NOMO-1 treated with DMSO at 0.1 percent for 48 hours (cell line): ENCODE data around the gene TBRG4.

Source experiments
- DNase-seq: peaks from one replicate; lab custom pipeline; 2025; ENCODE audit not compliant: unreplicated experiment; lab: John Stamatoyannopoulos, UW

Gene TBRG4

DNA sequence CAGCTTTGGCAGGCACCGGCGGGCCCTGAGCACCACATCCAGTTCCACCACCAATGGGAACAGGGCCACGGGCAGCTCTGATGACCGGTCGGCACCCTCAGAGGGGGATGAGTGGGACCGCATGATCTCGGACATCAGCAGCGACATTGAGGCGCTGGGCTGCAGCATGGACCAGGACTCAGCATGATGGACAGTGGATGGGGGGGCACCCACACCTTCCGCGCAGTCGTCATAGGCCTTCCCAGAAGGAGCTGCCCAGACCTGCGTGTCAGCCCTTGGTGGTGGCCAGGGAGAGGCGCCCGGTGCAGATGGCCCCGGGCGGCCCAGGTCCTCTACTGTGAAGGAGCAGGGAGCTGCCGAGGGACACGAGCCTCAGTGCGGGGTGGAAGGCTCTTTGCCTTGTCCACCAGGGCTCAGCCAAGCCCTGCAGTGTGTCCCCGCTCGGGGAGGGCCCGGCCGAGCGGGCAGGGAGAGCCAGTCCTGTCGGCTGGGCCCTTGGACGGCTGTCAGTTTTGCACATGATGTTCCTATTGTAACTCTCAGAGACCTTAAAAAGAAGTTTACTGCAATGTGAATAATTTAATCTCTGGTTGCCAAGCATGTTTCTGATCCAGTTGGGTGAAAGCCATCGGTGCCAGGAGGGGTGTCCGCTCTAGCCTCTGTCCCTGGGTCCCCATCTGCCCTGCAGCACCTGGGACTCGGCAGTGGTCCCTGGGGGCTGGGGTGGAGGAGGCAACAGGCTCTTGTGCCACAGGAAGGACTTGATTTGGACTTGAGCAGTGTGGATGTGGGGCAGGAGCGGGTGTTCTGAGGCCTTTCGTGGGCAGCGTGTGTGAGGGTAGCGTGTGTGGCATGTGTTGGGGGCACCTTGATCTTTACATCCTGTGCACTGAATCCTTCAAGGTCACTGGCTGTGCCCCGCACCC is 35.4 kb downstream of the TBRG4 start:
- no peak for DNase-seq

DNA sequence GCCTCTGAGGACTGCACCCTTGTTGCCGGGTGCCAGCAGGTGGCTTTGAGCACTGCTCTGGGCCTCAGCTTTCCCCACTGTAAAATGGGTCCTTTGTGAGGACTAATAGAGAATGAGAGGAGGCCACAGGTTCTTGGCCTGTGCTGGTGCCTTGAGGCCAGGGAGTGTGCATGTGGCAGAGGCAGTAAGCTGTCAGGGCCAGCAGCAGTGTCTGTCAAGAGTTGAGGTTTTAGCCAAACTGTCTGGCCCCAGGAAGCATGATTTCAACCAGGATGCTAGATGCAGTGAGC is 36.2 kb downstream of the TBRG4 start:
- DNase-seq: no peak

DNA sequence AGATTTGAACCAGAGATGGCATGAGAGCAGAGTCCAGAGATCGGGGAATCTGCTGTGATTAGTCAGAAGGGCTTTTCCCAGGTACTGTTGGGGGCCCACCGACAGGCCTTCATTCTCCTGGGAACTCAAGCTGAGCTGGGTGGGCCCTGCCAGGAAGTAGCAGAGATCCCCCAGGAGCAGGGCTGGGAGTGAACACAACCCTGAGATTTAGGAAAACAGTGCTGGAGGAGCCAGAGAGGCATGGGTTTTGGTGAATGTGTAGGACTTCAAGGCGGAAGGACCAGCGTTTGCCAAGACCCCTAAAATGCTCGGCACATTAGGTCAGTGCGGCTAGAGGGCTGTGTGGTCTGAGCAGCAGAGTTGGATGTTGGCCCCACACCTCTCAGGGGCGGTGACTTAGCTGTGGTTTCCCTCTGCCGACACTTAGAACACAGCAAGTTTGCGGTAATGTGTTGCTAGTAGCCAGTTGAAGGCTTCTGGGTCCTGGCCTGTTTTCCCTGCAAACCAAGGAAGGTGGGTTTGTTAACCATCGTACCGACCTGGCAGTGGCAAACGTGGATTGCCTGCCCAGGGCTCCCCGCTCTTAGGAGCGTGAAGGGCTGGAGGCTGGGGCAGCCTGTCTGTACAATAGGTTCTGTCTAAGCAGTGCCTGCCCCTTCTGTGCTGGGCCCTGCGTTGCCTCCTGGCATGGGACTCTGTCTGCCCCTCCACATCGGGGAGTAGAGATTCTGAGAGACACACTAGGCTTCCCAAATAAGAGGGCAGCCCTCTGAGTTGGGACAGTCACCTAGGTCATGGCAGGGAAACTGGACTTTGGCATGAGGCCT is 36.8 kb downstream of the TBRG4 start:
- DNase-seq: no peak

DNA sequence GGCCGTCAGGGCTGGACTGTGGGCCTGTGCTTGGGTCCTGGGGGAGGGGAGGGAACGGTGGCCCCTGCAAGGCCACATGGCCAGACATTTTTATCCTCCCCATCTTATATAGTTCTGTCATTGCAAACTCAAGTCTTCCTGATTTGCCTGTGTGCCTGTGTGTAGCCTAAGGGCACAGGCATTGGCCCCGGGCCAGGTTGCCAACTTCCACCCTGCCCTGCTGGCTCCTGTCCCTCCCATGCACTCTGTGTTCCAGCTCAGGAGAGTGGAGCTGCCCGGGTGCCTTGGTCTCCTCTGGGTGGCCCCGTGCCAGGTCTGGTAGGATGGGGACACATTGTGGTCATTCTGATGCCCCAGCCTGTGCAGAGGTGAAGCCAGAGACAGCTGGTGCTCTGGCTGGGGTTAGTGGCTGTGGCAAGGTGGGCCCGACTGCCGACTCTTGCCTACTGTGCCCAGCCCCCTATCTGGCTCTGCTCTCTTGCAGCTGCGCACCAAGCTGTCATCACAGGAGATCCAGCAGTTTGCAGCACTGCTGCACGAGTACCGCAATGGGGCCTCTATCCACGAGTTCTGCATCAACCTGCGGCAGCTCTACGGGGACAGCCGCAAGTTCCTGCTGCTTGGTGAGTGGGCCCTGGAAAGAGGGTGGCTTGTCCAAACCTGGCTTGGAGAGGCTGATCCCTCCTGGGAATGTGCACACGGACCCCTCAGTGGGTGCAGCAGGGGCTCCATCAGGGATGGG is 37.5 kb downstream of the TBRG4 start:
- DNase-seq: no peak

DNA sequence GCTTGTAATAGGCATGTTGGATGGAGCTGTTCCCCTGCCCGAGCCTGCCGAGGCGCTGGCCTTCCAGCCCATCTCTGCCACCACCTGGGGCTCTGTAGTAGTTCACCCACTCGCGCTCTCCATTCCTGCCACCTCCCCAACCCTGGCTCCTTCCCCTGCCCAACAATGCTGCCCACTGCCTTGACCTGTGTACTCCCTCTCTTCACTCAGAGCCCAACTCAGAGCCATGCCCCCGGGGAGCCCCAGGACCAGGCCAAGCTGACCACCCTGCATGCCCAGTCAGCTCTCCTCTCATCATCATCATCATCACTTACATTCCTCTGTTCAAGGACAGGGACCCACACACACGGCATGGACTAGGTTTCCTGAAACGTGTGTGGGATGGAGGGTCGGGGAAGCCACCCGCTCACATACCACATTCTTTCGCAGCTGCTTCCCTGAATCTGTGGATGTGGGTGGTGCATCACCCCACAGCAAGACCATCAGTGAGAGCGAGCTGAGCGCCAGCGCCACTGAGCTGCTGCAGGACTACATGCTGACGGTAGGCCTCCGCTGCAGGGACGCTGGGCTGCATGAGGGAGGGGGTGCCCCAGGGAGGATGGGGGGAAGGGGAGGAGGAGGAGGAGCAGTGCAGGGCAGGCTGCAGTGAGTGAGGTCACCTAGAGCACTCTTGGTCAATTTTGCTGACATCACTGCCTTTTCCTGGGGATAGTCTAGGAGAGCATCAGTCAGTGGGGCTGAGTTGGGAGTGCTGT is 38.3 kb downstream of the TBRG4 start:
- DNase-seq: no peak

DNA sequence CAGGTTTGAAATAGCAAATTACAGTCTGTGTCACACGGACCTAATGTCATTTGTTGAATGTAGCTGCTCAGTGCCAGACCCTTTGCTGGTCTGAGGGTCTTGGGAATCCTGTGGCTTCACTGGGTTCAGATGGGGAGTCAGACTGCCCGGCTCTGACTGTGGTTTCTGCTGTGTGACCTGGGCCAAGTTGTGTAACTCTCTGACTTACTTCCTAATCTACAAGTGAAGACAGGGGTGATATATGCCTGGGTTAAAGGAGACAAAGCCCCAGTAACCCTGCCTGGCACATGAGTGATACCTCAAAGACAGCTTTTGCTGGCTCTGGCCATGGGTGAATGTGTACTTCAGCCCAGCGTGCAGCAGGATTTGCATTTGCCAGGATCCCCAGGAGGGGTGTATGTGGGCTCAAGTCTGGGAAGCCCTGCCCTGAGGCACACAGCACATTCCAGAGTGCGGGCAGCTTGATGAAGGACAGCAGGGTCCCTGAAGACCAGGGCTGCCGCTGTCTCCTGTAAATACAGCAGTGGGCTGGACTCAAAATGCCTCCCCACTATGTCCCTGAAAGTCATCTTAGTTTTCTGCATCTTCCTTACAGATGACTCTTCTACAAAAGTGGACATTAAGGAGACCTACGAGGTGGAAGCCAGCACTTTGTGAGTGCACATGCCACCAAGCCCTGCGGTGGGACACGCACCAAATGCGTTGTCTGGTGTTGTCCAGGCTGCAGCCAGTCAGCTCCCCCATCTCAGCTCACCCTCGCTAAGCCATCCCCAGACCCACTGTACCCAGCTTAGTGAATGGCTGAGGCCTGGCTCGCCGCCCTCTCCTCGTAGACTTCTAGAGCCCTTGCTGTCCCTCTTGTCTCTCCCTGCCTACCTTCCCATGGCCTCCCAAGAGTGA is 39.1 kb downstream of the TBRG4 start:
- DNase-seq: no peak

DNA sequence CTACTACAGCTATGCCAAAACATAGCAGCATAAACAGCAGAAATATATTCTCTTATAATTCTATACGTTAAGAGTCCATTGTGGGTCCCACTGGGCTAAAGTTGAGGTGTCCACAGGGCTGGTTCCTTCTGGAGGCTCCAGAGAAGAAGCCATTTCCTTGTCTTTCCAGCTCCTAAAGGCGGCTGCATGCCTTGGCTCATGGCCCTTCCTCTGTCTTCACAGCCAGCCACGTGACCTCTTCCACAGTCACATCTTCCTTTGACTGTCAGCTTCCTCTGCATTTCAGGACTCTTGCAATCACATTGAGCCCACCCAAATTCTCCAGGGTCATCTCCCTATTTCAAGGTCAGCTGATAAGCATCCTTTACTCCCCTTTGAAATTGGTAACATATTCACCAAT is 40.0 kb downstream of the TBRG4 start:
- DNase-seq: no peak

DNA sequence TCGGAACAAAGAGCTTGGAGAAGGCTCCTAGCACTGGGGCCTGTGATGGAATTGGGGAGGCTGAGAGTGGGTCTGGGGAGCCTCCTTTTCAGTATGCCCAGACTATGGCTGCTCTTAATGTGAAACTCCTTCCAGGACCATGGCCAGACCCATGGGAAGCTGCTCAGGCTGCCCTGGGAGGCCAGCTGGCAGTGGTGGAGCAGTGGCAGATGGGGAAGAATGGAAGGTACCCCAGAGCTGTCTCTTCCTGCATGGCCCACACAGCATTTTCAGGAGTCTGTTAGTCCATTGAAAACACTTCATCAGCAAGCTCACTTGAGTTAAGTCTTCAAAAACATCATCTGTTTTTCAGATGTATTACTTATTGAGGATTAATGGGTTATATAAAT is 41.2 kb downstream of the TBRG4 start:
- no peak for DNase-seq

DNA sequence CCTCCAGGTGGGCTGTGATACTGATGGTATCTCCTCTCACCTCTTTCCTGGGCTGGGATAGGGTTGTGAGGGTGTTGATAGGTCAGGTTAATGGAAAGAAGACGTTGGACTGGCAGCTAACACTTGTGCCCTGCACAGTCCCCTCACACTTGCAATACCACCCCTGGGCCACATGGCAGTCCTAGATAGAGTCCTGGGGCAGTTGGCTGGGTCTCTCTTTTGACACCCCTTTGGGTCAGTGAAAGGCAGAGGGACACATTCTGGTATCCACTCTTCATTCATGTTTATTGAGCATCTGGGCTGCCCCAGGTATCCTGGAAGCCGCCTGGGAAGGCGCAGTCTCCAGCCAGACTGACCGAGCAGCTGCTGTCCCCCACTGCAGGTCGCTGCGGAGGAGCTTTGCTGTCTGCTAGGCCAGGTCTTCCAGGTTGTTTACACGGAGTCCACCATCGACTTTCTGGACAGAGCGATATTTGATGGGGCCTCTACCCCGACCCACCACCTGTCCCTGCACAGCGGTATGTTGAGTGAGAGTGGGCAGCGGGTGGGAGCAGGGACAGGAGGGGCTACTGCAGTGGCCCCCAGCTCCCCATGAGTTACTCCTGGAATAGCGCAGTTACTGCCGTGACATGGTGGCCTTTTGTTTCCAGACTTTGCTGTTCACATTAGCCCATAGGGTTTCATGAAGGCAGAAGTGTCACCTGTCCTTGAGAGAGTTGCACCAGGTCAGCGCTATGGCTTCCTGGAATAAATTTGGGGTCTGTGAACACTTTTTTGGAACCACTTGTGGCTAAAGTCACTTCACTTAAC is 41.8 kb downstream of the TBRG4 start:
- DNase-seq: no peak

DNA sequence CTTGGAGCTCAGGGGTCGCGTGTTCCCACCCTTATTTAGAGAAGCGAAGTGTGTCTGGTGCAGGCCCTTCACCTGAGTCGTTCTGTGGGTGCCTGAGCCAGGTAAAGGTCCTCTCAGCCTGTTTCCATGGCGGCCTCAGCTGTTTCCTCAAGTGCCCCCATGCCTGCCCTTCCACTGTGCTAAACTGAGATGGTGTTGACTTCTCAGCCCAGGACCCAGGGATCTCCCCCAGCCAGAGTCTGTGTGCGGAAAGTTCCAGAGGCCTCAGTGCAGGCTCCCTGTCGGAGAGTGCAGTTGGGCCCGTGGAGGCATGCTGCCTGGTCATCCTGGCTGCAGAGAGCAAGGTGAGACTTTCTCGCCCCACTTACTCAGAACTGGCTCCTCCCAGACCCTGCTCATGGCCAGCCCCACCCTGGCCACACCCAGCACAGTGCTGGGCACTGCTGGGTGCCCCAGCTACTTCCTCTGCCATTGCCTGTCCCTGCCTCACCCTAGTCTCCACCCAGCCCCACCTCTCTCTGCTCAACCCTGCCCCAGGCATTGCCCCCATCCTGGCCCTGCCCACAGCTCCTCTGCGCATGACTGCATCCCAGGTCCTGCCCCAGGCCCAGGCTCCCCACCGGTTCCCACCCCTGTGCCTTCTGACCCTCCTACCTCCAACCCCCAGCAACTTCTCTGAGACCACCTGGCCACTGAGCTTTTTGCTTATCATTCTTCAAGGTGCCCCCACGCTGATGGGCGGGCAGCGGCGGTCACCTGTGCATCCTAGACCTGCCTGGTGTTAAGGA is 43.1 kb downstream of the TBRG4 start:
- DNase-seq: no peak

DNA sequence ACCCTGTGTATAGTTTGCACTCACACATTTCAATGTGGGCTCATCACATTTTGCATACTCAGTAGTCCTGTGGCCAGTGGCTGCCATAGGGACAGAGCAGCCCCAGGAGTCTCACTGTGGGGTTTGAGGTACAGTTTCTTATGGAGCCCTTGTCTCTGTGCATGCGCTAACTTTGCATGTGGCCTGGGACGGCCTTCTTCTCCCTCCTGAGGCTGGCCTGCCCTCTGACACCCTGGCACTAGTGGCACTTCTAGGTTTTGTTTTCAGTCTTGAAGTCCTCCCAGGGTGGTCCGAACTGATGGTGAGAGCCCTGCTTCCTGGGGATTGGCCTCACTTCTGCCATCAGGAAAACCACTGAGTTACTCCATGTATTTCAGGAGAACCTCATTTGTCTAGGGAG is 43.9 kb downstream of the TBRG4 start:
- DNase-seq: no peak

DNA sequence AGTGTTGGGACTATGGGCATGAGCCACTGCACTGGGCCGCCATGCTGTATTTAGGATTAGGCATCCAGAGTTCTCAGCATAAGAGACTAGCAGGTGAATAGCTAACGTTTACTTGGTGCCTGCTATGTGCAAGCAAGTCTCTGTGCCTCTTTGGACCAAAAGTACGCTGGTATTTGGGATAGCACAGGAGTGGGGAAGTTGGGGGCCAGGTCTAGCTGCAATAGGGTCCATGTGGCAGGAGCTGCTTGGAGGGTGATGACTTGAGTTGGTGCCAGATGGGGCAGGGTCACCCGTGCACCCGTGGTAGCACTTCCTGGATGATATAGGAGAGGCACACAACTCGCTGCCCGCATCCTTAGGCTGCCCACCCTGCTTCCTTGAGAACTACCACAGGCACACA is 45.1 kb downstream of the TBRG4 start:
- no peak for DNase-seq

DNA sequence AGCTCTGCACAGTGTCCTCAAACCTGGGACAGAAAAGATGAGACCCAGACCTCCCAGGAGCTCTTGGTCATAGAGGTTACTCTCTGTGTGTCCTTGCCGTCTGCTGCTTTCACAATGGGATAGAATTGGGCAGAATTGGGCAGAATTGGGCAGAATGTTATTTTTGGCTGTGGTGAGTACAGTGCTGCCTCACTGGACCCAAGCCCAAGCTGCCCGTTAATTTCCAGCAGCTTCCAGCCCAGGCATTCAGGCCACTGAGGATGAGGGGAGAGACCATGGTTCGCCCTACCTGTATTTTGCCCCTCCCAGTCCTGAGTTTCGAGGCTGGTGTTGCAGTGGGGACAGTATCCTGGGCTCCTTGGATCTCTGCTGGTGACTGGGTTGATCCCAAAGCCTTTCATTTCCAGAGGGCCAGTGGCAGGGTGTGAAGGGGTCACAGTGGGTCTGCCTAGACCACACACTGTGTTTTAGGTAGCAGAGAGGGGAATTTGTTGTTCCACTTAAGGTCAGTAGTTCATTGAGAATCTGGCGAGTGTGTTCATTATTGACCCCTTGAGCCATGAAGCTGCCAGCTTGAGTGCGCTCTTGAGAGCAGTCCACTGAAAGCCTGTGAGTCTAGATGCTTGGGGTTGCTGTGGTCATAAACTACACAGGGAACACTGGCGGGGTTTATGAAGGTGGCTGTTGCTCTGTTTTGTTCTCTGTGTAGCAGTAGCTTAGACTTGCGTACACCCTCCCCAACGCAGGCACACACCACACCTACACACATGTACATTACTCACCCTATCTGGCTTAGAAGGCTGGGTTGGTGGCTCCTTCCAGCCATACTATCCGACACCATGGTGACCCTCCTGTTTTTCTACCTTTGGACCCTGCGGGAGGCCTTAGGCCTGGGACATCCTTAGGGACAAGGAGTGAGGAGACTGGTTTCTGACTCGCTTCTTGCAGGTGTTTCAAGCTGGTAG is 46.2 kb downstream of the TBRG4 start:
- DNase-seq: no peak

DNA sequence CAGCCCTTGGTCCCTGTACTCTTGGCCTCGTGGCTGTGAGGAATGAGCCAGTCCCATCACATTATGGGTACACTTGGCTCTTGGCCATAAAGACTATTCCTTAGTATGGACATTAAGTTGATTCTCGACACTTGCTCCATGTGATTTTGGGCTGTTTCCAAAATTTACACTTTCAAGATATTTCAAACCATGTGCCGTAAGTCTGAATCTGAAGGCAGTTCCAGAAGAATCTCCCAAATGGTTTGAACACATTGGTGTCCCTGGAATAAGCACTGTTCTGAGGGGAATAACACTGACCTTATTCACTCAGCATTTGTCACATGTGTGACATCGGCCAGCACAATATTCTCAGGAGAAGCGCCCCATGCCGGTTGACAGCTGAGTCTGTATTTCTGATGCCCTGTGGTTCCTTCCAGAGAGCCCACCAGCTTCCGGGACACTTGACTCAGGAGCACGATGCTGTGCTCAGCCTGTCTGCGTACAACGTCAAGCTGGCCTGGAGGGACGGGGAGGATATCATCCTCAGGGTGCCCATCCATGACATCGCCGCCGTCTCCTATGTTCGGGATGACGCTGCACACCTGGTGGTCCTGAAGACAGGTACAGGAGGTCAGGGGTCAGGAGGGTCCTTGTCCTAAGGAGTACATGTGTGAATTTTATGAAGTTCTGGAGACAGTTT is 47.3 kb downstream of the TBRG4 start:
- DNase-seq: no peak

DNA sequence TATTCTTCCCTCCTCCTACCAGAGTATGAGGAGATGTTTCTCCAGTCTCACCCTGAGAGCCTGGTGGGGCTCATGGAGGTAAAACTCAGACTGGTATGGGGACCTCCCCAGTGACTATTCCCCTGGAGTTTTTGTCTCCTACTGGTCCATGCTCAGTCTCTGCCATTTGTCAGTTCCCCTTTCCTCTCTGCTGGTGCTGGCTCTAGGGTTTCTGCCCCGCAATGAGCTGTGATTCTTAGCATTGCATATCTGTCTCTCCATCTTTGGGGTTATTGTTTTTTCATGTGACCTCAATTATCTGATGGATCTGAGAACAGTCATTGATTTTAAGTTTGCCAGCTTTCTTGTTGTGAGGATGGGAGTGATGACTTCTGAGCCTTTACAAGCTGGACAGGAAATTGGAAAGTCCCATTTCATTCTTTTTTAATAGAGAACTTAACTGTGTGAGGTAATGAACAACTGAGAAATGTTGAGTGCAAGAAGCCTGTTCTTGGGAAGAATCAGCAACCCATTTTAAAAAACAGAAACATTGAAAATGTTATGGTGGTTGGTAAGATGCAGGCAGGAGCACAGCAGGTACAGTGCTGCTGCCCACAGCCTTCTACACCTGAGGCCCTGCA is 49.6 kb downstream of the TBRG4 start:
- no peak for DNase-seq

DNA sequence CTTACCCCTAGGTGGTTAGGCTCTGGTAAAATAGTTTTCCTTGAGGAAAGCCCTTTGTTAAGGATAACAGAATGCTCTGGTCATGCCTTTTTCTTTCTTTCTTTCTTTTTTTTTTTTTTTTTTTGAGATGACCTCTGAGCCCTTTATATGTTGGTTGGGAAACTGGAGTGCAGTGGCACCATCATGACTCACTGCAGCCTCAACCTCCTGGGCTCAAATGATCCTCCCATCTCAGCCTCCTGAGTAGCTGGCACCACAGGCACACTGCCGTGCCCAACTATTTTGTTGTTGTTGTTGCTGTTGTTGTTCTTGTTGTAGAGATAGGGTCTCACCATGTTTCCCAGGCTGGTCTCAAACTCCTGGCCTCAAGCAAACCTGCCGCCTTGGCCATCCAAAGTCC is 50.1 kb downstream of the TBRG4 start:
- DNase-seq: no peak
